ENCODE results near the gene TTI1.
A peak's percentile ranks its signal among the peaks of the same experiment; 100 is the strongest.

The TTI1 gene

DNA sequence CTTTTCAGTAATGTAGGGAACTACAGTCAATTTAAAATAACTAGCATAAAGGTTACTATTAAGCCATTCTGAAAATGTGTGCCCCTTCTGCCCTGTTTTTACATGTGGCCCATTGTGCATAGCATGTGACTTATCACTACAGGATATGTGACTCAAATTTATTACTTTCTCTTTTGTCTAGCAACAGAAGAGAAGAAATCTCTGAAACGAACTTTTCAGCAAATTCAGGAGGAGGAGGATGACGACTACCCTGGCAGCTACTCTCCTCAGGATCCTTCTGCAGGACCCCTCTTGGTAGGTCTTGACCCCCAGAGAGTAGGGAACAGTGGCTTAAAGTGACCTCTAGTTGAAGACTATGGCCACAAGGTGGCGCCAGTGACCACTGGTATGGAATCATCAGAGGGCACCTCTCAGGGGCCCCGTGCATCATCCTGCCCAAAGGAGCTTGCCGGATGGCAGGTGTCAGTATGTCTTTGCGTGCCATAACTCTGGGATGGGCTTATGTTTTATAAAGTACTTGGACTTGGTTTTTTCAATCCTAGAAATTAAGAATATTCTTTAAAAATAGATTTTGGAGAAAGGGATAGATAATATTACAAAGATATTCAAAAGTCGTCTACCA is 24.2 kb upstream of the TTI1 start:
- ChIA-PET CTCF (interaction anchor here (0.6 to 1.9 kb wide), 13 partner anchors 11 to 789 kb away, joined by 3 to 14 read pairs (median 4); no protein-coding TSS in a partner anchor), POLR2A (interaction anchor here (1.0 kb wide), 1 partner anchor 16 kb away, joined by 3 read pairs; no protein-coding TSS in a partner anchor)
- peak; percentile 80 for DNase-seq (ENCODE audit: extremely low spot score)
- no peak for TF ChIP-seq FOXM1 (IDR thresholded peaks at IDR 0.05; ENCODE audit: borderline replicate concordance)
- no peak for TF ChIP-seq LEF1 (IDR thresholded peaks at IDR 0.05; ENCODE audit: borderline replicate concordance)
- TF ChIP-seq ARNT (IDR thresholded peaks at IDR 0.05): no peak
- TF ChIP-seq NFRKB (IDR thresholded peaks at IDR 0.05): no peak
- TF ChIP-seq SP1 (IDR thresholded peaks at IDR 0.05): no peak
- no peak for TF ChIP-seq TARDBP (IDR thresholded peaks at IDR 0.05)
- TF ChIP-seq L3MBTL2 (conservative IDR thresholded peaks at IDR 0.05): no peak
- no peak for TF ChIP-seq PKNOX1 (IDR thresholded peaks at IDR 0.05)
- TF ChIP-seq FOXA1 (IDR thresholded peaks at IDR 0.05): no peak
- no peak for TF ChIP-seq BHLHE40 (IDR thresholded peaks at IDR 0.05; ENCODE audit: borderline replicate concordance)
- TF ChIP-seq ZNF384 (IDR thresholded peaks at IDR 0.05): no peak
- TF ChIP-seq FOXK2 (IDR thresholded peaks at IDR 0.05): no peak
- no peak for TF ChIP-seq ELF4 (IDR thresholded peaks at IDR 0.05)

DNA sequence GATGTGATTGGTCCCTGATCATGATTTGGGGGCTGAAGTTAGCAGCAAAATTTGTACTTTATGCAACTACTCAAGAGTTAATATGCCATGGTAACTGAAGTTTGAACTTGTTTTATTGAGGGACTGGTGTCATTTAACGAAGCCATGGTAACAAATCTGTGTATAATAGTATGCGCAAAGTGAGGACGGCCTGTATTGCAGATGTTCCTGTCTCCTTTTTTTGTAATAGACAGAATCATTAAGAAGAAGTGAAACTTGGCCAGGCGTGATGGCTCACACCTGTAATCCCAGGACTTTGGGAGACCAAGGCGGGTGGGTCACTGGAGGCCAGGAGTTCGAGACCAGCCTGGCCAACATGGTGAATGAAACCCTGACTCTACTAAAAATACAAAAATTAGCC is 22.6 kb upstream of the TTI1 start:
- POLR2A ChIA-PET: interaction anchor here (1.0 kb wide), 1 partner anchor 22 kb away, joined by 3 read pairs; the partner anchor contains the start of gene RPRD1B
- CTCF ChIA-PET: interaction anchor here (0.6 to 1.9 kb wide), 3 partner anchors 18 to 170 kb away, joined by 3 to 4 read pairs (median 3); no protein-coding TSS in a partner anchor
- TF ChIP-seq FOXA1 (IDR thresholded peaks at IDR 0.05) (no peak), HDGF (IDR thresholded peaks at IDR 0.05; ENCODE audit: borderline replicate concordance) (no peak), FOXM1 (IDR thresholded peaks at IDR 0.05; ENCODE audit: borderline replicate concordance) (no peak), PKNOX1 (IDR thresholded peaks at IDR 0.05) (no peak), SP1 (IDR thresholded peaks at IDR 0.05) (no peak), TARDBP (IDR thresholded peaks at IDR 0.05) (no peak), CTBP1 (IDR thresholded peaks at IDR 0.05; ENCODE audit: borderline replicate concordance) (no peak), NFRKB (IDR thresholded peaks at IDR 0.05) (no peak), ARNT (IDR thresholded peaks at IDR 0.05) (no peak), LEF1 (IDR thresholded peaks at IDR 0.05; ENCODE audit: borderline replicate concordance) (no peak), SUZ12 (IDR thresholded peaks at IDR 0.05) (no peak), L3MBTL2 (conservative IDR thresholded peaks at IDR 0.05) (no peak), ZNF384 (IDR thresholded peaks at IDR 0.05) (no peak), ELF4 (IDR thresholded peaks at IDR 0.05) (no peak), FOXK2 (IDR thresholded peaks at IDR 0.05) (no peak), BHLHE40 (IDR thresholded peaks at IDR 0.05; ENCODE audit: borderline replicate concordance) (no peak)

DNA sequence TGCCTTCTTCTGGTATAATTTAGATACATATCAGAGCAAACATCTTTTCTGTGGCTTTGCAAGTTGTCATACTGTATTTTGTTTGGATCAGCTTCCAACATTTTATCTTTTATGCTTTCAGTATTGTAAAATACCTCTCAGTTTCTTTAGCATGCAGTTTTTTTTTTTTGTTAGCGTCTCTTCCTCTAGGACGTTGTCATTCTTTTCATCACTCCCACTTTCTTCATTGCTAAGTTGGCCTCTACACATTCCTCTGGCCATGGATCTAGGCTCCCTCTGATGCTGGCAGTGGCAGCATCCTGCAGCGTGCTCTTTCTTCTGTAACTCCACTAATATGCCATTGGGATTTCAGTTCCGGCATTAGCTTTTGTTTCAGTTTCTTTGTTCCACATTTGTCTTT is 22.0 kb upstream of the TTI1 start:
- POLR2A ChIA-PET: no interaction called here
- CTCF ChIA-PET: interaction anchor here (0.6 to 0.8 kb wide), 2 partner anchors 126 to 169 kb away, joined by 4 to 5 read pairs; no protein-coding TSS in a partner anchor
- TF ChIP-seq FOXA1 (IDR thresholded peaks at IDR 0.05): no peak
- no peak for TF ChIP-seq LEF1 (IDR thresholded peaks at IDR 0.05; ENCODE audit: borderline replicate concordance)
- no peak for TF ChIP-seq HDGF (IDR thresholded peaks at IDR 0.05; ENCODE audit: borderline replicate concordance)
- no peak for TF ChIP-seq ELF4 (IDR thresholded peaks at IDR 0.05)
- no peak for TF ChIP-seq FOXK2 (IDR thresholded peaks at IDR 0.05)
- no peak for TF ChIP-seq ZNF384 (IDR thresholded peaks at IDR 0.05)
- DNase-seq (ENCODE audit: extremely low spot score): no peak

More for the DNA sequence above, 22.6 kb upstream of the TTI1 start:
- no peak for DNase-seq (ENCODE audit: extremely low spot score)

- ChIA-PET POLR2A (no interaction called here), CTCF (interaction anchor here (0.6 to 0.8 kb wide), 2 partner anchors 126 to 169 kb away, joined by 4 to 5 read pairs; no protein-coding TSS in a partner anchor)
- DNase-seq (ENCODE audit: extremely low spot score): no peak
- TF ChIP-seq HDGF (IDR thresholded peaks at IDR 0.05; ENCODE audit: borderline replicate concordance) (no peak), ELF4 (IDR thresholded peaks at IDR 0.05) (no peak), ZNF384 (IDR thresholded peaks at IDR 0.05) (no peak), SP1 (IDR thresholded peaks at IDR 0.05) (no peak), FOXK2 (IDR thresholded peaks at IDR 0.05) (no peak)
These were observed 21.4 kb upstream of the TTI1 start for GRCh38 chr20:38054647-38055046.

DNA sequence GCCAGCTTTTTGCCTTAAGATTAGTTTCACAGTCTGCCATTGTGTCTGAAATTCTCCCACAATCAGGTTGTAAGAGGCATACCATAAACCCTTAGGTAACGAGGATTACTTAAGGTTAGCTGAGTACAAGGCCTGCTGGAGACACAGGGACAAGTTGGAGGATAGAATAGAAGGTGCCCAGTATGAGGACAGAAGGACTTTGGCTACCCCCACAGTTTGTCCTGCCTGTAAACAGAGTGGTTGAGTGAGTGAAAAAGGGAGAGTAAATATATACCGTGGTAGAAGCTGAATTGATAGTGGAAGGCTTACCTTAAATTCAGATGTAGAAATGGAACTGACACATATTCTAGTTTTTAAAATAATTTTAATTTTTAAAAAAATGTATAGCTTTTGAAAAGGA is 19.6 kb upstream of the TTI1 start:
- TF ChIP-seq L3MBTL2 (conservative IDR thresholded peaks at IDR 0.05): no peak
- no peak for TF ChIP-seq PKNOX1 (IDR thresholded peaks at IDR 0.05)
- TF ChIP-seq FOXA1 (IDR thresholded peaks at IDR 0.05): no peak
- no peak for TF ChIP-seq CTBP1 (IDR thresholded peaks at IDR 0.05; ENCODE audit: borderline replicate concordance)
- no peak for TF ChIP-seq FOXK2 (IDR thresholded peaks at IDR 0.05)
- no peak for TF ChIP-seq SUZ12 (IDR thresholded peaks at IDR 0.05)
- no peak for TF ChIP-seq TARDBP (IDR thresholded peaks at IDR 0.05)
- no peak for TF ChIP-seq ZNF384 (IDR thresholded peaks at IDR 0.05)
- TF ChIP-seq BHLHE40 (IDR thresholded peaks at IDR 0.05; ENCODE audit: borderline replicate concordance): no peak
- no peak for TF ChIP-seq ARNT (IDR thresholded peaks at IDR 0.05)
- no peak for TF ChIP-seq HDGF (IDR thresholded peaks at IDR 0.05; ENCODE audit: borderline replicate concordance)
- ChIA-PET POLR2A (interaction anchor here (0.9 kb wide), 1 partner anchor 20 kb away, joined by 4 read pairs; the partner anchor contains the start of genes RPRD1B and TTI1), CTCF (no interaction called here)
- no peak for DNase-seq (ENCODE audit: extremely low spot score)

- TF ChIP-seq ZNF384 (IDR thresholded peaks at IDR 0.05) (no peak), TARDBP (IDR thresholded peaks at IDR 0.05) (no peak), FOXM1 (IDR thresholded peaks at IDR 0.05; ENCODE audit: borderline replicate concordance) (no peak), HDGF (IDR thresholded peaks at IDR 0.05; ENCODE audit: borderline replicate concordance) (no peak), CTBP1 (IDR thresholded peaks at IDR 0.05; ENCODE audit: borderline replicate concordance) (no peak), SUZ12 (IDR thresholded peaks at IDR 0.05) (no peak), ELF4 (IDR thresholded peaks at IDR 0.05) (no peak), LEF1 (IDR thresholded peaks at IDR 0.05; ENCODE audit: borderline replicate concordance) (no peak), FOXK2 (IDR thresholded peaks at IDR 0.05) (no peak), BHLHE40 (IDR thresholded peaks at IDR 0.05; ENCODE audit: borderline replicate concordance) (no peak), NFRKB (IDR thresholded peaks at IDR 0.05) (no peak), L3MBTL2 (conservative IDR thresholded peaks at IDR 0.05) (no peak), ARNT (IDR thresholded peaks at IDR 0.05) (no peak), SP1 (IDR thresholded peaks at IDR 0.05) (no peak), FOXA1 (IDR thresholded peaks at IDR 0.05) (no peak), PKNOX1 (IDR thresholded peaks at IDR 0.05) (no peak)
- no peak for DNase-seq (ENCODE audit: extremely low spot score)
- POLR2A ChIA-PET: interaction anchor here (0.6 to 1.4 kb wide), 2 partner anchors 17 to 260 kb away, joined by 3 to 4 read pairs; partner anchors contain the start of genes RPRD1B and TTI1
- CTCF ChIA-PET: interaction anchor here (0.7 to 0.8 kb wide), 2 partner anchors 15 to 184 kb away, joined by 3 to 5 read pairs; no protein-coding TSS in a partner anchor
These were observed 17.4 kb upstream of the TTI1 start for GRCh38 chr20:38050686-38051085.

Measured in HEK293T (cell line).